ENCODE data around the gene RRP12.
"Not testable (repeated sequence)": the region's sequence is repeated elsewhere in the genome, so short reads cannot be mapped to it uniquely, and the experiment has no call there.

The RRP12 gene

GRCh38 chr10:97407211-97407951 is 6.2 kb upstream of the RRP12 start:
- peak; percentile 53 for DNase-seq

GRCh38 chr10:97406483-97406882 is 5.3 kb upstream of the RRP12 start:
- DNase-seq: not testable (repeated sequence)

- DNase-seq: no peak
Measured at GRCh38 chr10:97406064-97406463, 4.9 kb upstream of the RRP12 start.

GRCh38 chr10:97404044-97404443 is 2.9 kb upstream of the RRP12 start:
- no peak for DNase-seq

GRCh38 chr10:97401455-97401919 is 347 bp upstream of the RRP12 start:
- no peak for DNase-seq

- no peak for DNase-seq
Measured at GRCh38 chr10:97399843-97400545, 1.1 kb downstream of the RRP12 start.

- no peak for DNase-seq
Measured at GRCh38 chr10:97396056-97396455, 5.1 kb downstream of the RRP12 start.

GRCh38 chr10:97393034-97393573 is 8.0 kb downstream of the RRP12 start:
- DNase-seq: no peak

GRCh38 chr10:97390091-97390490 is 11.0 kb downstream of the RRP12 start:
- DNase-seq: no peak

- no peak for DNase-seq
Measured at GRCh38 chr10:97388152-97388551, 13.0 kb downstream of the RRP12 start.

GRCh38 chr10:97385565-97385964 is 15.6 kb downstream of the RRP12 start:
- no peak for DNase-seq

- no peak for DNase-seq
Measured at GRCh38 chr10:97384641-97385040, 16.5 kb downstream of the RRP12 start.

GRCh38 chr10:97384156-97384555 is 17.0 kb downstream of the RRP12 start:
- DNase-seq: no peak

GRCh38 chr10:97383159-97383558 is 18.0 kb downstream of the RRP12 start:
- DNase-seq: no peak

- no peak for DNase-seq
Measured at GRCh38 chr10:97381626-97382025, 19.5 kb downstream of the RRP12 start.

GRCh38 chr10:97380516-97380915 is 20.6 kb downstream of the RRP12 start:
- no peak for DNase-seq

GRCh38 chr10:97378933-97379921 is 21.9 kb downstream of the RRP12 start:
- DNase-seq: no peak

- no peak for DNase-seq
Measured at GRCh38 chr10:97376413-97376812, 24.7 kb downstream of the RRP12 start.

GRCh38 chr10:97373456-97373855 is 27.7 kb downstream of the RRP12 start:
- no peak for DNase-seq

GRCh38 chr10:97372233-97372875 is 28.8 kb downstream of the RRP12 start:
- DNase-seq: no peak

GRCh38 chr10:97371696-97372095 is 29.4 kb downstream of the RRP12 start:
- DNase-seq: no peak

GRCh38 chr10:97367126-97367649 is 34.0 kb downstream of the RRP12 start:
- DNase-seq: no peak
